AG09309 (cell line): Measurements from ENCODE around the gene EXOC4.

Experiments used
- DNase-seq: peaks from one replicate; pipeline ENCODE4 v3.0.0-alpha.2; 2010; ENCODE audit warnings: low read depth
- H3K4me3 ChIP-seq: 2 replicates; pipeline ENCODE4 v1.5.1; 2011; ENCODE audit warnings: mild to moderate bottlenecking, low read depth, low read length, moderate library complexity; ENCODE audit not compliant: control insufficient read depth
- TF ChIP-seq, protein P1 (sequence below): IDR thresholded peaks from 2 replicates; pipeline ENCODE4 v1.5.1; 2011; ENCODE audit warnings: mild to moderate bottlenecking, low read depth, low read length, inconsistent platforms; ENCODE audit not compliant: insufficient read depth, control insufficient read depth; ENCODE audit errors: missing control alignments

Gene EXOC4

DNA sequence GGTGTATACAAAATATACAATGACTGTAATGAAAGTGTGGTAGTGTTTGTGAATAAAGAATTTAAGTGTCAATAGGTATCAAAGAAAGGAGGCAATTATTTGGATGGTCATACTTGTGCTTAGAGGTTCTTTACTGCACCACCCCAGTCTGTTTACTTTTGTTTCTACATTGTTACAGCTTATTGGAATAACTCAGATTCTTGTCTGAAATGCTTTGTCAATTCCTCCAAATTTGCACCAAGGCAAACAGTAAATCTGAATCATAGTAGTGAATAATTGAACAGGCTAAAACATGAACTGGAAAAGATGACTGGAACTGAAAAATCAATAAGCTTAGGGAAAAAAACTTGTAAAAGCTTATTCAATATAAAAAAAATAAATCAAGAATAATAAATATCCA lies 319.2 kb downstream of the EXOC4 start:
- TF ChIP-seq, protein P1, sequence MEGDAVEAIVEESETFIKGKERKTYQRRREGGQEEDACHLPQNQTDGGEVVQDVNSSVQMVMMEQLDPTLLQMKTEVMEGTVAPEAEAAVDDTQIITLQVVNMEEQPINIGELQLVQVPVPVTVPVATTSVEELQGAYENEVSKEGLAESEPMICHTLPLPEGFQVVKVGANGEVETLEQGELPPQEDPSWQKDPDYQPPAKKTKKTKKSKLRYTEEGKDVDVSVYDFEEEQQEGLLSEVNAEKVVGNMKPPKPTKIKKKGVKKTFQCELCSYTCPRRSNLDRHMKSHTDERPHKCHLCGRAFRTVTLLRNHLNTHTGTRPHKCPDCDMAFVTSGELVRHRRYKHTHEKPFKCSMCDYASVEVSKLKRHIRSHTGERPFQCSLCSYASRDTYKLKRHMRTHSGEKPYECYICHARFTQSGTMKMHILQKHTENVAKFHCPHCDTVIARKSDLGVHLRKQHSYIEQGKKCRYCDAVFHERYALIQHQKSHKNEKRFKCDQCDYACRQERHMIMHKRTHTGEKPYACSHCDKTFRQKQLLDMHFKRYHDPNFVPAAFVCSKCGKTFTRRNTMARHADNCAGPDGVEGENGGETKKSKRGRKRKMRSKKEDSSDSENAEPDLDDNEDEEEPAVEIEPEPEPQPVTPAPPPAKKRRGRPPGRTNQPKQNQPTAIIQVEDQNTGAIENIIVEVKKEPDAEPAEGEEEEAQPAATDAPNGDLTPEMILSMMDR, result no peak
- H3K4me3 ChIP-seq, result no peak overlapping the region
- no peak for DNase-seq

DNA sequence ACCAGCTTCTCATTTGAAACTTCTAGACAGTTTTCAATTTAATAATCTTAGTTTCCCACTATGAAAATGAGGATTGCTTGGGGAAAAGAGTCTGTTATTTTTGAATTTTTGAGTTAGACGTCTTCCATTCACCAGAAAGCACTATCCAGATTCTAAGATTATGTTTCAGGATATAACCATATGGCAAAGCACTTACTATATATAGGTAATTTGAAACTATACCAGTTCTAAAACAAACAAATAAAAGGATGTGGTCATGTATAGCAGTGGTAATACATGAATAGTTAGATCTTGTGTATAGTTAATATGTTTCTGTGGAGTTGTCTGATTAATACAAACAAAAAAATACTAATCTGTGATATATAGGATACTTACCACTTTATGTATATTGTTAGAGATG lies 320.0 kb downstream of the EXOC4 start:
- no peak for DNase-seq
- TF ChIP-seq, protein P1, result no peak
- no peak overlapping the region for H3K4me3 ChIP-seq

DNA sequence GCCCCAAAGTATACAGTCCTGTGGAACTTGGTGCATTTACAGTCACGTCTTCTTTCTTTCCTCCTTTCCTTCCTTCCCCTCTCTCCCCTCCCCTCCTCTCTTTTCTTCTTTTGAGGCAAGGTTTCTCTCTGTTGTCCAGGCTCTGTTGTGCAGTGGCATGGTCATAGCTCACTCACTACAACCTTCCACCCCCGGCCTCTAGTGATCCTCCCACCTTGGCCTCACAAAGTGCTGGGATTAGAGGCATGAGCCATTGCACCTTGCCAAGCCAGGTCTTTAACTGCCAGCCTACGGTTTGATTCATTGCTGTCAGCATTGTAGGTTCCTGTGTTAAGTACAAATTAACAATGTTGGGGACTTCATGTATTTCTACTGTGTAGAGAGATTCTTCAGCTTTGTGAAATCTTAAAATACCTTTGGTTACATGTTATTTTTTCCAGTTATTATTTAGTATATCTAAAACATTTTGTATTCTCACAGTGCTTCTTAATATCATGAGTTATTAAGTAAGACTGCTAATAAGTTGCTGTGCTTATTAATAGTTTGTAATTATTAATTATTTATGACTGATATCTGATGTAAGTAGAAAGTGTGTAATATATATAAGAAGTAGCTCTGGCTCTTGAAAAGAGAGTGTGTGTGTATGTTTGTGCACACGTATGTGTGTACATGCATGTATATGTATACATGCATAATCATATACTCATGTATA lies 320.8 kb downstream of the EXOC4 start:
- TF ChIP-seq, protein P1, result no peak
- no peak for DNase-seq
- no peak overlapping the region for H3K4me3 ChIP-seq

DNA sequence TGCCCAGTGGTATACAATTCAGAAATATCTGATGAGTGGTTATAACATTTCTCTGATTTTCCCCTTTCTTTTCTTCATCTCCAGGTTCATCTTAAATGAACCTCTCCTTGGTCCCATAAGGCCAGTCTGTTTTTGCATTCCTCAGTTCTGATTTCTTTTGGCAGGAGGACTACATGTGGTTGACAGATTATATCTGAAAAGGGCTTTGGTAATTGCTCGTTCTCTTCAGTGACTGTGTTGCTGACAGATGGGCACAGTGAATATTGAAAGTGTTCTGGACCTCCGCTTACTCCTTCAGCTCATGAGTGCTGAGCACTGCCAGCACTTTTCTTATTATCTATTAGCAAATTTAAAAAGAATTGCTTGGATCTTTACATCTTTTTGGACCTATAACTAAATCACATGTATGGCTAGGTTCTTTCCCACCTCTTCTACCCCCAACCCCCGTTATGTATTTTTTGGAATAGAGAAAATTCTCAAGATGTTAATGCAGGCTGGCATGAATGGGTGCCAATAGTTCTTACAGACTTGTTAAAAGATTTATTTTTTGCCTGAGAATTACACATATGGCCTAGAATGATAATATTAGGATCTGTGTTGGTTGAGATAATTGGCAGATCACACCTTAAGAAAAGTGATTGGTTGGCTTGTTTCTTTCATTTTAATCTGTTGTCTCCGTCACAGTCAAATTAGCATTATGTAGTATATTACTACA lies 323.0 kb downstream of the EXOC4 start:
- DNase-seq, result no peak
- H3K4me3 ChIP-seq, result no peak overlapping the region
- TF ChIP-seq, protein P1, result no peak

DNA sequence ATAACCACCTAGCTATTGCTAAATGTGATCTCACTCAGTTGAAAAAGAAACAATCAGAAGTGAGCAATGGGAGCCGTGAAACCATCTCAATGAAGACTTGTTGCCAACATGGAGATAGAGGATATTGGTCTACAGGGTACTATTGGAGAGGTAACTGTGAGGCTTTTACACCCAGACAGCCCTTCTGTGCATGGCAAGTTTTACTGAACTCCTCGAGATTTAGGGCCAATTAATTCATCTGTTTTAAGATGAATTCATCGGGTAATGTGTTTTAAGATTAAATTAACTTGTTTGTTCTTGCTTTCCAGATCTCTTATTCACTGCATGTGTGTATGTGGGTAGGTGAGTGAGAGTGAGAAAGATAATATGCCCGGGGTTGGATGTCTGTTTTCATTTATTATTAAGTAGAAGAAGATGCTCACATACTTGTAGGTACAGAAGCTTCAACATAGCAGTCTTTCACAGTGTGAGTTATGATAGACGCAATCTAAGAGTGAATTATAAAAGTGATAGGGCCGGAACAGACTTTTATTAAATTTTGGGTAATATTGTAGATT lies 323.8 kb downstream of the EXOC4 start:
- TF ChIP-seq, protein P1, result no peak
- no peak for DNase-seq
- H3K4me3 ChIP-seq, result no peak overlapping the region

DNA sequence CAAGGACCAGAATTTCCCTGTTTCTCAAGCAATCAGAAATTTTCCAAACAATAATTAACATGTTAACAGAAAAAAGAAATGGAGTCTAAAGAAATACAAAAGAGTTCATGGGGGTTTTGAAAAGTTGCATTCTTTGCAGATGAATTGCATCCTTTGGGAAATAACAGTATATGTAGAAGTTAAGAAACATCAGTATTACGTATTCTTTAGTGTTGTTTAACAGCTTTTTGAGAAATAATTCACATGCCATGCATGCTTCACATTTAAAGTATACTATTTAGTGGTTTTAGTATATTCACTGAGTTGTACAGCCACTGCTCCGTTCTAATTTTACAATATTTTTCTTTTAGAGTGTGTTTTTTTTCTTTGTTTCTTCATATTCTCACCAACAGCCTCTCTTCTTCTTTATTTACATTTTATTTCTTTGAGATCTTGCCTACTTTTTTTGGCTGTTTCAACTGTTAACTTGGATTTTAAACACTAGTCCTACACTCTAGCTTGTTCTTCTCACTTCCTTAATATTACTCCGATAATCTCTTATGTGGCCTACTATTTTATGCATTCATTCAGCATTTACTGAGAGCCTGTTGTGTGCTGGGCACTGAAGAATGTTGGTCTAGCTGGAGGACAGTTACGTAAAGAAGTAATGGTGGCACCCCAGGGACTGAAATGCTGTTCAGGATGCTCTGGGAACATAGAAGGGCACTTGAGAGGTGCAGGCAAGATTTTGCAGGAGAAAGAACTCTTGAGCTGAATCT lies 330.1 kb downstream of the EXOC4 start:
- TF ChIP-seq, protein P1, result no peak
- peak; percentile 77 for DNase-seq
- no peak overlapping the region for H3K4me3 ChIP-seq
